B cell (primary cell): ENCODE results near the gene PPP3R1.

ENCODE experiments used
- CTCF ChIP-seq: fragments of 200-600 bp; IDR thresholded peaks from one replicate; pipeline ENCODE4 v1.8.0; 2022; ENCODE audit warnings: antibody characterized with exemption, mild to moderate bottlenecking
- EZH2 ChIP-seq: IDR thresholded peaks from 2 replicates; pipeline ENCODE4 v1.6.1; 2012; ENCODE audit warnings: borderline replicate concordance, low read depth, mild to moderate bottlenecking, moderate library complexity, low read length; ENCODE audit not compliant: insufficient read depth, poor library complexity, severe bottlenecking

GRCh38 chr2:68295516-68295915 lies 43.2 kb upstream of the PPP3R1 start:
- TF ChIP-seq EZH2, result no peak
- TF ChIP-seq CTCF, result no peak
